Inferior parietal cortex (tissue), 1 donor: ENCODE results near the gene C2orf92.
"Not testable (repeated sequence)": the region's sequence is repeated elsewhere in the genome, so short reads cannot be mapped to it uniquely, and the experiment has no call there.

Experiments used
- DNase-seq: peaks from one replicate; pipeline ENCODE4 v3.0.0-alpha.2; 2016; ENCODE audit errors: extremely low spot score

Gene C2orf92

DNA sequence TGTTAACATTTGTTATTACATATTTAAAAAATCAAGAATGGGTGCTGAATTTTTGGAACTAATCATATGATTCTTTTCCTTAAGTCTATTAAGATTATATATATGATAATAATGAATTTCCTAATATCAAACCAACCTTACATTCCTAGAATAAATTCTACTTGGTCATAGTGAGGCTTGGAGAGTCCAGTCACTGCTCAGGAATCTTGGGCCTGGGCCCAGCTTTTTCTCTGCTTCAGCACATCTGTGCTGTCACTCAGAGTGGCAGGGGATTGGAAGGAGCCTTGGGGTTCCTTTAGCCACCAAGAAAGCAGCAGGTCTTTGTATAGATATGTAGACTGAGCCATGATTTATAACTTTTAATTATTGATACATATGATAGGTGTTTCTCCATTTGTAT, 24.0 kb downstream of the C2orf92 start:
- DNase-seq, result no peak

DNA sequence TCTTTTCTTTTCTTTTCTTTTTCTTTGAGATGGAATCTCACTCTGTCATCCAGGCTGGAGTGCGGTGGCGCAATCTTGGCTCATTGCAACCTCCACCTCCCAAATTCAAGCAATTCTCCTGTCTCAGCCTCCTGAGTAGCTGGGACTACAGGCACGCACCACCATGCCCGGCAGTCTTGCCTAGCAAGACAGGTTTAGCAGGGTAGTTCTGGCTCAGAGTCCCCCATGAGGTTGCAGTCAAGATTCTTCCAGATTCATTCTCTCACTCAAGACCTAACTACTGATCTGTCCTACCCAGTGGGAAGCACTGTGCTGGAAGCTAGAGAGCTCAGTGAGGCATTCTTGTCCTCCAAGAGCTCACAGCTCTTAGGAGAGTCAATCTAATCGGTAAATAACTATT, 26.2 kb downstream of the C2orf92 start:
- DNase-seq, result no peak

DNA sequence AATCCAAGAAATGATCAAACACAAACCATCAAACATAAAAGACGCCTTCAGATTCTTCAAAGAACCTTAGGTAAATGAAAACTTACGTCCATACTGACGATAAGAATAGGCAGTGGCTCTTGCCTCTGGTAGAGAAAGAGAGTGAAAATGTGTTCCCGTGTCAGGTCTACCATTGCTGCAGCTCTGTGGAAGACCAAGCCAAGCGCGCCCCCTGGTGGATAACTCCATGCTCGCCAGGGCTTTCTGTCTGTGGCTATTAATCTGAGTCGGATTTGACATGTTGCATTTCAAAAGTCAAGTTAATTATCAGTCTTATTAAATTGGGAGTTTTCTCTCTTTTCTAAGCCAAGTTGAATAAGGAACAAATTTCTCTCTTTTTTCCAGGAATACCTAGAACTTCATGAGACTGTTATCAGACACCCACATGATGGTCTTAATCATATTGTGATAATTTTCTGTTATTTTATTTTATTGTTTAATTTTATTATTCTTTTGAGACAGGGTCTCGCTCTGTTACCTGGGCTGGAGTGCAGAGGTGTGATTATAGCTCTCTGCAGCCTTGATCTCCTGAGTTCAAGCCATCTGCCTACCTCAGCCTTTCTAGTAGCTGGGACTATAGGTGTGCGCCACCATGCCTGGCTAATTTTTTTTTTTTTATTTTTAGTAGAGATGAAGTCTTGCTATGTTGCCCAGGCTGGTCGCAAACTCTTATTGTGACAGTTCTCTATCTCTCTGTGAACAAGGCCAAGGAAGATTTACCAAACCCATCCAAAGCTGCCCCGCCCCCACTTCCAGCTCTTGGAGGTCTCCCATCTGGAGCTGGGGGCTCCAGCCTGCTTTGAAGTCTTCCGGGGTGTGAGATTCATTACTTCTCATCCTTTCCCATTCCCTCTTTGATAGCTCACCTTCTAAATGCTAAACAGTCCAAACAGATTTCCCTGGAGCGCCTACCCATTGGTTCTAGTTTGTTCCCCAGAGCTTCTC, 28.0 kb downstream of the C2orf92 start:
- peak; percentile 95 for DNase-seq

DNA sequence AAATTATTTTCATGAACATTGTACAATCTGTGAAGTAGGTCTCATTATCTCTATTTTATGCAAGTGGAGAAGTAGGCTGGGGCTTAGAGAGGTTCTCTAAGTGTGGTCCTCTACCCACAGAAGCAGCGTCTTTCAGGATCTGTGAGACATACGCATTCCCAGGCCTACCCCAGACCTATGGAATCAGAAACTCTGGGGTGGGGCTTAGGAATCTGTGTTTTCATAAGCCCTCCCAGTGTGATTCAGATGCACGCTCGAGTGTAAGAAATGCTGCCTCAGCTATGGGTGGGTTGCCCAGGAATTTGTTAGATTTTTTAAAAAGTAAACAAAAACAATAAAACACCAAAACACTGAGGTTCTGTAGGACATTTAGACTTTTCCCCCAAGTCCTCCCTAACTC, 29.0 kb downstream of the C2orf92 start:
- no peak for DNase-seq

GRCh38 chr2:97699765-97700444, 30.4 kb downstream of the C2orf92 start:
- peak; percentile 64 for DNase-seq

DNA sequence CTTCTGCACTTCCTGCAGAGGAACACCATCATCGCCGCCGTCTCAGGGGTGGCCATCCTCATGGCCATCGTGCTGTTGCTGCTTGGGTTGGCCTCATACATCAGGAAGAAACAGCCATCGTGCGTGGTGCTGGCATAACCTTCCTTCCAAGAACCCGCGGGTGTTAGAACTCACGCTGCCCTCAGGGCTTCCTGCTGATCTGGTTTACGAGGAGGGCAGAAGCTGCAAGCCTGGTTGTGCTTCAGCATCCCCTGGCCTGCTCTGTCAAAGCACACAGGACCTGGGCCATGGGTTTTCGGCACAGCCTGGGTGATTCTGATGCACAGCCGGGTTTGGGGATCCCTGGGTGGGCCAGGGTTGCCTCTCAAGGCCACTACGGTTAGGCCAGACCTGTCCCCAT, 31.7 kb downstream of the C2orf92 start:
- no peak for DNase-seq

DNA sequence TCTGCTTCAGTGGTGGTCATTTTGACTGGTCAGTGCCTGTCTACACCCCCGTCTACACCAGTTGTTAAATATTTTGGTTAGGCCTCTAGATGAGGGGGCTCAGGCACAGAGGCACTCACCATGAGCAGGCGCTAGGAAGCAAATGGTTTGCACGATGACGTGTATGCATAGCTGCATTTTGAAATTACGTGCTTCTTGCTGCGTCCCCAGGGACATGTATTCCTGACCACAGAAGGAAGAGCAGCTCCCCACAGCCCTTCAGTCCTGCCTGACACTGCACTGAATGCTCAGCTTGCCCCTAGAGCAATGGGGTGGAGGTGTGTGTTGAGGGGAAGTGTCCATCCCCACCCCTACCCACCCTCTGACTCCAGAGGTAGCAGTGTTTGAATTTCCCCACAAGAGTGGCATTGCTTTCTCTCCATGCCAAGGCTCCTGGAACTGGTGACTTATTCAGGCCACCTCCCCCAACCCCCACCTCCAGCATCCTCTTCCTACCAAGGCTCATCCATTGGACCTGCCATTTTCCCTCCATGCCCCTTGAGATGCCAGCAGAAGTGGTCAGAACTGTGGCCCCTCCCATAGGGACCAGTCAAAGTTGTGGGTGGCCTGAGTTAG, 32.4 kb downstream of the C2orf92 start:
- no peak for DNase-seq

DNA sequence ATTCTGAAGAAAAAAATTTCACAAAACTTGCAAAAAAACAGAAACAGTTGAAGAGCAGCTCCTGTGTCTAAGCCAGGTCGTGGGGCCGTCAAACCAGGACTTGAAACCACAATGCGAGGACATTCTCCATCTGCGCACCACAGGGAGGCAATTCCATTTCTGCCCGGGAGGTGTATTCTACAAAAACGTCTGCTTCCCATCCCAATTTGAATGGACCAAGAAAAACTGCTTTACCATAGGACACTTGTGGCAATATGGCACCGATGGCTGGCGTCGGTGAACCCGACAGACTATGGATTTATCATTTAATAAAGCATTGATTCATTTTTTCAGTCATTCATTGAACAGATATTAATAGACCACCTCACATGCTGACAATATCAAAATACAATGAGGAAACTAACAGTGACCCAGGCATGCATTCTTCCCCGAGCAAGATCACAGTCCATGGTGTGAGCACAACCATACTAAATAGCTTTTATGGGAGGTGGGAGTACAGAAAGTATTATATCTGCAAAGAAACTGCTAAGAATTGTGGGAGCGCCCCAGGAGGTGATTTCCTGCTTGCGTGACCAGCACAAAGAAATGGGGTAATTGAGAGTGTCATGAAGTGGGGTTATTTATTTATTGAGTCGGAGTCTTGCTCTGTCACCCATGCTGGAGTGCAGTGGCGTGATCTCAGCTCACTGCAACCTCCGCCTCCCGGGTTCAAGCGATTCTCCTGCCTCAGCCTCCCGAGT, 33.4 kb downstream of the C2orf92 start:
- no peak for DNase-seq

- DNase-seq, result no peak
Observed at GRCh38 chr2:97703741-97704140, 34.2 kb downstream of the C2orf92 start.

- DNase-seq, result no peak
Observed at GRCh38 chr2:97704989-97705388, 35.5 kb downstream of the C2orf92 start.

GRCh38 chr2:97706112-97706511, 36.6 kb downstream of the C2orf92 start:
- no peak for DNase-seq

DNA sequence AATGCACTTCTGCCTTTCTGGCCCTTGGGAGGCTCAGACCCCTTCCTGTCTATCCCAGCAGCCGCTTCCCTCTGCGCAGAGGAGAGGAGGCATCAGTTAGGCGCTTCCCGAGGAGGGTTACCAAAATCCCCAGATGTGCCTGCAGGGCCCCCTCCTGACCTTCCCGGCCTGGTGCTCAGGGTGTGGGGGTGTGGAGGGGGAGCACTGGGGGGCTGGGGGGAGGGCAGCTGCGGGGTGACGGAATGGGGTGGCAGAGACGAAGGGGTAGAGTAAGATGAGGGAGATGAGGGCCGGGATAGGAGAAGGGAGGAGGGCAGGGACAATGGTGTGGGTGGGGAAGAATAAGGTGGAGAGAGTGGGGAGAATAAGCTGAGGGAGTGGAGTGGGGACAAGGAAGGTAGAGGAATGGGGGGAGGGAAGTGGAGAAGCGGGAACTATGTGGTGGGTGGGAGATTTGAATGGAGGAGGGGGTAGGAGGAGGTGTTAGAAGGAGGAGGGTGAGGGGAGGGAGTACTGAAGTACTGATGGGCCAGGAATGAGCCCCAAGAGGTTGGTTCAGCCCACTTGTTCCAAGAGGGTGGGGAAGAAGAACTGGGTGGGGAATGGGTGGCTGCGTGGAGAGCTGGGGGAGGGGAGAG, 37.3 kb downstream of the C2orf92 start:
- DNase-seq, result no peak

GRCh38 chr2:97707362-97708047, 38.0 kb downstream of the C2orf92 start:
- no peak for DNase-seq

DNA sequence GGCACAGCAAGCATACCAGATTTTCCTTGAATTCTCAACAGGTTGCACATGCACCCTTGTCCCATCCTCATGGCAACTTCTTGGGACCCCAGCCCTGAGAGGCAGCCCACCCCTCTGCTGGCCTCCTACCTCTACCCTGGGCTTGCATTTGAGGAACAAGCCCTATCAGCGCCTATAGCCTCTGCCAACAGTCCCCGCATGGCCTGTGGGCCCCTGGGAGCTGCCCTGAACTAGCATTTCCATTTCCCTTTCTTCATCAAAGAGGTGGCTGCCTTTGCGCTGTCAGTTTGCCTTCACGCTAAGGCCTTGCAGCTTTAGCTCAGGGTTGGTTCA, 38.5 kb downstream of the C2orf92 start:
- no peak for DNase-seq

- no peak for DNase-seq
Observed at GRCh38 chr2:97708608-97709007, 39.1 kb downstream of the C2orf92 start.

GRCh38 chr2:97711394-97711711, 41.8 kb downstream of the C2orf92 start:
- no peak for DNase-seq

DNA sequence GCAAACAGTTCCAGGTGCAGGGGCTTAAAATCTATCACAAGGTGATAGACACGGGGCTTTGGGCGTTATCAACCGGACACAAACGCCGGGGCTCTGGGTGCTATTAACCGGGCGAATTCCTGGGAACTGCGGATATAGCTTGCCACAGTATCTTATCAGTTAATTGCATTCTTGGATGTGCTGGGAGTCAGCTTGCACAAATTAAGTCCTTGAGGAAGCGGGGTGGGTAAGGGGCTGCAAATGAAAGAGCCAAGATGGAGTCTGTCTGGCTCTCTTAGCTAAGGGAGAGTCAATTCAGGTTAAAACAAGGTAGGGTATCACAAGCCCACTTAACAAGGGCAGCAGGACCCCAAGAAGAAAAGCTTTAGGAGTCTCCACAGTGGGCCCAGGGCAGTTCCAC, 42.7 kb downstream of the C2orf92 start:
- not testable (repeated sequence) for DNase-seq

GRCh38 chr2:97712693-97713295, 43.3 kb downstream of the C2orf92 start:
- no peak for DNase-seq

GRCh38 chr2:97713296-97714083, 44.0 kb downstream of the C2orf92 start, which contains the start of gene ZAP70:
Gene ZAP70, plus strand, starts transcription at chr2:97713576. Its CDS starts 10,461 bp downstream, at chr2:97724037.
- no peak for DNase-seq
